Lower lobe of right lung (tissue), 2 donors: ENCODE data around the gene C16orf46. TPM values are rescaled to one million over a fixed set of nuclear protein-coding genes. Genes with fewer than 3 reads are reported as not detected.

Experiments used
- ATAC-seq, 2 donors: fragments of 200-7000 bp; cut with Tn5 transposase; one replicate each; pipeline ENCODE4 v1.9.1; 2020 to 2022; ENCODE audit warnings: mild to moderate bottlenecking in 2 of 2, moderate library complexity in 2 of 2
- DNase-seq: peaks from one replicate; pipeline ENCODE4 v3.0.0-alpha.2; 2020
- H3K27ac ChIP-seq: fragments of 200-600 bp; one replicate; pipeline ENCODE4 v1.8.0; 2022
- H3K27me3 ChIP-seq: fragments of 200-600 bp; one replicate; pipeline ENCODE4 v1.8.0; 2022; ENCODE audit warnings: low read depth
- H3K36me3 ChIP-seq: fragments of 200-600 bp; one replicate; pipeline ENCODE4 v1.8.0; 2022; ENCODE audit warnings: mild to moderate bottlenecking
- H3K4me1 ChIP-seq: fragments of 200-600 bp; one replicate; pipeline ENCODE4 v1.8.0; 2022
- H3K4me3 ChIP-seq: fragments of 200-600 bp; one replicate; pipeline ENCODE4 v1.8.0; 2022; ENCODE audit warnings: mild to moderate bottlenecking
- H3K9me3 ChIP-seq: fragments of 200-600 bp; one replicate; pipeline ENCODE4 v1.8.0; 2022
- CTCF ChIP-seq: fragments of 200-600 bp; IDR thresholded peaks from one replicate; pipeline ENCODE4 v1.8.0; 2022; ENCODE audit warnings: antibody characterized with exemption, mild to moderate bottlenecking
- intact Hi-C: fragments of 100-400 bp; cut with DNase I; formaldehyde crosslinking; loops from one replicate; pipeline ENCODE4 v1.11.0; 2022
- total RNA-seq: library from RNA; stranded (reverse); fragmentation: NEBNext Ultra II Directional; extraction: Animal tissue kit (Norgen Biotek cat#: 25700); gene quantifications from one replicate; pipeline ENCODE4 v1.2.1, GENCODE V29; 2021
- donor health status: DM: no; HTN: yes; CAD: no; lungs with severe emphysema.

Gene C16orf46
- total RNA-seq, 1 donor from 2014 or later, result not detected

- Histone ChIP-seq H3K9me3 (no peaks in the 10 kb centered on the region), H3K4me1 (no peaks in the 10 kb centered on the region), H3K36me3 (peaks cover 55% of the 10 kb centered on the region), H3K27ac (no peak overlapping the region), H3K4me3 (no peak overlapping the region), H3K27me3 (no peaks in the 10 kb centered on the region)
- intact Hi-C loops, result no loop called here
- DNase-seq (no peak), ATAC-seq (no peak)
- TF ChIP-seq CTCF, result no peak
Measured at GRCh38 chr16:81014672-81015071, 62.4 kb downstream of the C16orf46 start.

- TF ChIP-seq CTCF, result no peak
- Histone ChIP-seq H3K27ac (no peak overlapping the region), H3K36me3 (peaks cover 39% of the 10 kb centered on the region), H3K4me1 (peaks cover 2% of the 10 kb centered on the region), H3K9me3 (no peaks in the 10 kb centered on the region), H3K4me3 (no peak overlapping the region), H3K27me3 (no peaks in the 10 kb centered on the region)
- no peak for ATAC-seq
- no peak for DNase-seq
- intact Hi-C loops, result no loop called here
Measured at GRCh38 chr16:81012974-81013373, 64.1 kb downstream of the C16orf46 start.

Other genes with a start within 250 kb of the C16orf46 start
- gene CMC2, start 70.4 kb downstream of the C16orf46 start, total RNA-seq, result 46.6 TPM
- gene CENPN, start 70.0 kb downstream of the C16orf46 start, total RNA-seq, result 5.0 TPM
- gene ATMIN, start 41.4 kb downstream of the C16orf46 start, total RNA-seq, result 29.7 TPM
- gene GCSH, start 19.2 kb upstream of the C16orf46 start, total RNA-seq, result 14.7 TPM
- 0.74 TPM for gene BCO1, start 161.5 kb upstream of the C16orf46 start, total RNA-seq
- 6.5 TPM for gene GAN, start 237.7 kb upstream of the C16orf46 start, total RNA-seq